ENCODE results near the gene FMO1. TPM values are rescaled to one million over a fixed set of nuclear protein-coding genes. Genes with fewer than 3 reads are reported as not detected.

Gene FMO1
- total RNA-seq, 1 experiment from 2014 or later = not detected

- no peak overlapping the region for H3K4ac ChIP-seq (ENCODE audit: low read depth, low read length)
- no peak overlapping the region for H3T11ph ChIP-seq (ENCODE audit: low read length)
- DNase-seq = no peak
- H3K23ac ChIP-seq (ENCODE audit: insufficient read length, low read depth, low read length) = no peak overlapping the region
- no peak overlapping the region for H3K14ac ChIP-seq (ENCODE audit: insufficient read depth, low read length)
- no peak overlapping the region for H2BK5ac ChIP-seq (ENCODE audit: insufficient read length, low read length)
- H2BK120ac ChIP-seq (ENCODE audit: low read depth, low read length, poor library complexity, severe bottlenecking) = no peak overlapping the region
- no peak overlapping the region for H4K5ac ChIP-seq (ENCODE audit: insufficient read length, low read depth, low read length)
- H3K56ac ChIP-seq (ENCODE audit: insufficient read length, low read depth, low read length) = no peak overlapping the region
- TF ChIP-seq CTCF (conservative IDR thresholded peaks at IDR 0.05) = no peak
- H3K27ac ChIP-seq (ENCODE audit: insufficient read length, low read depth, low read length) = no peak overlapping the region
- H2AFZ ChIP-seq (ENCODE audit: low read length) = no peak overlapping the region
- H3K23me2 ChIP-seq (ENCODE audit: insufficient read length, low read depth, low read length, poor library complexity, severe bottlenecking) = no peaks in the 10 kb centered on the region
- H3K27me3 Mint-ChIP-seq (ENCODE audit: low read depth) = no peaks in the 10 kb centered on the region
- H2BK20ac ChIP-seq (ENCODE audit: low read depth, low read length, poor library complexity, severe bottlenecking) = no peak overlapping the region
- H3K4me2 ChIP-seq (ENCODE audit: insufficient read depth, insufficient read length, low read length) = peak overlapping the region; percentile 22
- H3K36me3 Mint-ChIP-seq (ENCODE audit: insufficient read depth in 1 of 3, low read depth in 3 of 3) = peaks cover 0 to 5% (median 2%) of the 10 kb centered on the region in 3 experiments; a peak in 1 of 7 replicates
- H3K9me3 Mint-ChIP-seq = peaks cover 0 to 3% of the 10 kb centered on the region in 2 experiments; a peak in 2 of 5 replicates
- no peak overlapping the region for H2AK5ac ChIP-seq (ENCODE audit: insufficient read length, low read length)
- no peak overlapping the region for H4K91ac ChIP-seq (ENCODE audit: insufficient read length, low read depth, low read length)
- no peak overlapping the region for H3K4me3 Mint-ChIP-seq
- H3K4me1 Mint-ChIP-seq = peaks cover 19 to 24% of the 10 kb centered on the region in 2 experiments
- no CpG with 5 or more reads among the region's 1 CpG for WGBS (ENCODE audit: extremely low coverage, insufficient read length, low lambda C conversion rate)
- H3K18ac ChIP-seq (ENCODE audit: insufficient read length, low read depth, low read length) = no peak overlapping the region
- H3K27me3 ChIP-seq (ENCODE audit: insufficient read depth, low read length) = no peaks in the 10 kb centered on the region
- H2BK15ac ChIP-seq (ENCODE audit: low read depth, low read length) = no peak overlapping the region
- no peaks in the 10 kb centered on the region for H3K79me2 ChIP-seq (ENCODE audit: insufficient read depth, low read length)
- no peak overlapping the region for H3K9ac ChIP-seq (ENCODE audit: extremely low read depth, insufficient read length, low read length)
- peak overlapping the region; percentile 40 to 83 (median 70); a peak in 4 of 7 replicates for H3K27ac Mint-ChIP-seq
- H4K8ac ChIP-seq (replicated peaks; ENCODE audit: insufficient read length, low read depth, low read length) = no peak overlapping the region
- H3K9me3 ChIP-seq (ENCODE audit: control insufficient read depth, low read depth, low read length) = no peaks in the 10 kb centered on the region
- H3K4me1 ChIP-seq (ENCODE audit: insufficient read depth, low read length) = no peaks in the 10 kb centered on the region; the same call in 1 of the 2 replicates
- H3K79me1 ChIP-seq (ENCODE audit: insufficient read depth, low read depth, low read length, poor library complexity, severe bottlenecking) = no peaks in the 10 kb centered on the region
- no peaks in the 10 kb centered on the region for H4K20me1 ChIP-seq (ENCODE audit: control insufficient read depth, insufficient read depth, insufficient read length)
- no peak overlapping the region for H2BK12ac ChIP-seq (ENCODE audit: insufficient read length, low read depth, low read length)
Measured at GRCh38 chr1:171313319-171313834, 65.1 kb downstream of the FMO1 start.

All from H9 (cell line).